GM21360 (cell line): ENCODE results near the gene ZSCAN31.
"Not testable (repeated sequence)": the region's sequence is repeated elsewhere in the genome, so short reads cannot be mapped to it uniquely, and the experiment has no call there.

Experiments used
- ATAC-seq: cut with Tn5 transposase; IDR thresholded peaks from one replicate; pipeline ENCODE4 v1.9.1; 2021; ENCODE audit warnings: mild to moderate bottlenecking, moderate library complexity; ENCODE audit not compliant: unreplicated experiment

The ZSCAN31 gene

GRCh38 chr6:28323813-28324424, 12.0 kb downstream of the ZSCAN31 start:
- no peak for ATAC-seq

GRCh38 chr6:28322661-28323060, 13.3 kb downstream of the ZSCAN31 start:
- ATAC-seq: no peak

GRCh38 chr6:28317866-28318265, 18.1 kb downstream of the ZSCAN31 start:
- not testable (repeated sequence) for ATAC-seq

- ATAC-seq: no peak
These were observed 20.3 kb downstream of the ZSCAN31 start for GRCh38 chr6:28315628-28316027.

GRCh38 chr6:28312939-28313338, 23.0 kb downstream of the ZSCAN31 start:
- no peak for ATAC-seq

- no peak for ATAC-seq
These were observed 24.7 kb downstream of the ZSCAN31 start for GRCh38 chr6:28311139-28311823.

GRCh38 chr6:28306363-28306762, 29.6 kb downstream of the ZSCAN31 start:
- not testable (repeated sequence) for ATAC-seq

- ATAC-seq: no peak
These were observed 32.4 kb downstream of the ZSCAN31 start for GRCh38 chr6:28303570-28303969.

GRCh38 chr6:28296520-28297060, 39.4 kb downstream of the ZSCAN31 start:
- no peak for ATAC-seq

GRCh38 chr6:28295326-28295725, 40.6 kb downstream of the ZSCAN31 start:
- ATAC-seq: no peak

- ATAC-seq: no peak
These were observed 44.4 kb downstream of the ZSCAN31 start for GRCh38 chr6:28291573-28291972.

GRCh38 chr6:28282926-28283325, 53.0 kb downstream of the ZSCAN31 start:
- ATAC-seq: no peak

GRCh38 chr6:28281288-28282064, 54.5 kb downstream of the ZSCAN31 start, which contains the start of gene PGBD1:
Gene PGBD1 (plus strand): TSS chr6:28281572. CDS start chr6:28283814, 2,242 bp downstream.
- ATAC-seq: peak; percentile 75

- no peak for ATAC-seq
These were observed 55.2 kb downstream of the ZSCAN31 start for GRCh38 chr6:28280595-28281287.

- ATAC-seq: no peak
These were observed 58.2 kb downstream of the ZSCAN31 start for GRCh38 chr6:28277746-28278145.

- ATAC-seq: no peak
These were observed 61.1 kb downstream of the ZSCAN31 start for GRCh38 chr6:28274888-28275287.
